ENCODE measurements around the gene IP6K2.

IP6K2 gene

GRCh38 chr3:48660800-48661400, 56.1 kb downstream of the IP6K2 start:
- DNase-seq (ENCODE audit: low spot score), result no peak
- in situ Hi-C loops (cut with MboI; ENCODE audit: low pct_unique_long_range_greater_than_20kb, low sequenced_read_pairs, unreplicated experiment), result no loop called here
- TF ChIP-seq CTCF (IDR thresholded peaks at IDR 0.05; ENCODE audit: extremely low read depth, insufficient read depth, missing control alignments), result no peak

GRCh38 chr3:48656841-48657281, 60.2 kb downstream of the IP6K2 start:
- no peak for DNase-seq (ENCODE audit: low spot score)
- in situ Hi-C loops (cut with MboI; ENCODE audit: low pct_unique_long_range_greater_than_20kb, low sequenced_read_pairs, unreplicated experiment), result no loop called here
- no peak for TF ChIP-seq CTCF (IDR thresholded peaks at IDR 0.05; ENCODE audit: extremely low read depth, insufficient read depth, missing control alignments)

- in situ Hi-C loops (cut with MboI; ENCODE audit: low pct_unique_long_range_greater_than_20kb, low sequenced_read_pairs, unreplicated experiment), result no loop called here
- DNase-seq (ENCODE audit: low spot score), result peak; percentile 95
- peak; percentile 85 for TF ChIP-seq CTCF (IDR thresholded peaks at IDR 0.05; ENCODE audit: extremely low read depth, insufficient read depth, missing control alignments)
These were observed 60.8 kb downstream of the IP6K2 start for GRCh38 chr3:48656061-48656840.

- peak; percentile 63 for DNase-seq (ENCODE audit: low spot score)
- no peak for TF ChIP-seq CTCF (IDR thresholded peaks at IDR 0.05; ENCODE audit: extremely low read depth, insufficient read depth, missing control alignments)
- in situ Hi-C loops (cut with MboI; ENCODE audit: low pct_unique_long_range_greater_than_20kb, low sequenced_read_pairs, unreplicated experiment), result no loop called here
These were observed 61.4 kb downstream of the IP6K2 start for GRCh38 chr3:48655606-48656005.

- DNase-seq (ENCODE audit: low spot score), result no peak
- TF ChIP-seq CTCF (IDR thresholded peaks at IDR 0.05; ENCODE audit: extremely low read depth, insufficient read depth, missing control alignments), result no peak
- in situ Hi-C loops (cut with MboI; ENCODE audit: low pct_unique_long_range_greater_than_20kb, low sequenced_read_pairs, unreplicated experiment), result no loop called here
These were observed 62.0 kb downstream of the IP6K2 start for GRCh38 chr3:48655063-48655462.

GRCh38 chr3:48652923-48653715, 63.9 kb downstream of the IP6K2 start:
- in situ Hi-C loops (cut with MboI; ENCODE audit: low pct_unique_long_range_greater_than_20kb, low sequenced_read_pairs, unreplicated experiment), result no loop called here
- DNase-seq (ENCODE audit: low spot score), result no peak
- no peak for TF ChIP-seq CTCF (IDR thresholded peaks at IDR 0.05; ENCODE audit: extremely low read depth, insufficient read depth, missing control alignments)

Measured in GM13977 (cell line).